GM19023 (cell line): Measurements from ENCODE around the gene RBM7.
A peak's percentile ranks its signal among the peaks of the same experiment; 100 is the strongest.

ENCODE experiments used
- ATAC-seq: cut with Tn5 transposase; IDR thresholded peaks from one replicate; pipeline ENCODE4 v1.9.1; 2021; ENCODE audit warnings: mild to moderate bottlenecking, moderate library complexity; ENCODE audit not compliant: unreplicated experiment

The RBM7 gene

GRCh38 chr11:114395736-114396135, 4.7 kb upstream of the RBM7 start:
- ATAC-seq, result no peak

GRCh38 chr11:114396916-114397315, 3.5 kb upstream of the RBM7 start:
- ATAC-seq, result no peak

- ATAC-seq, result no peak
These were observed 3.0 kb upstream of the RBM7 start for GRCh38 chr11:114397349-114397982.

- no peak for ATAC-seq
These were observed 2.1 kb upstream of the RBM7 start for GRCh38 chr11:114398303-114398920.

- ATAC-seq, result peak; percentile 39
These were observed 813 bp upstream of the RBM7 start for GRCh38 chr11:114399490-114400215.

- no peak for ATAC-seq
These were observed 403 bp downstream of the RBM7 start for GRCh38 chr11:114400915-114401223.

- ATAC-seq, result no peak
These were observed 845 bp downstream of the RBM7 start for GRCh38 chr11:114401311-114401710.

- no peak for ATAC-seq
These were observed 12.5 kb downstream of the RBM7 start for GRCh38 chr11:114412946-114413345.

- ATAC-seq, result no peak
These were observed 13.5 kb downstream of the RBM7 start for GRCh38 chr11:114413958-114414357.

GRCh38 chr11:114416441-114416961, 16.0 kb downstream of the RBM7 start:
- no peak for ATAC-seq

- no peak for ATAC-seq
These were observed 25.8 kb downstream of the RBM7 start for GRCh38 chr11:114426280-114426679.

GRCh38 chr11:114430290-114430689, 29.8 kb downstream of the RBM7 start:
- no peak for ATAC-seq

GRCh38 chr11:114432893-114433292, 32.4 kb downstream of the RBM7 start:
- no peak for ATAC-seq

GRCh38 chr11:114433376-114433775, 32.9 kb downstream of the RBM7 start:
- no peak for ATAC-seq

- ATAC-seq, result no peak
These were observed 37.8 kb downstream of the RBM7 start for GRCh38 chr11:114438303-114438702.

GRCh38 chr11:114439229-114440120, 39.0 kb downstream of the RBM7 start, which contains the start of gene REXO2:
TSS of gene REXO2 (plus strand) at chr11:114439467. CDS start at chr11:114439529, 62 bp downstream.
- ATAC-seq, result peak; percentile 100

- ATAC-seq, result no peak
These were observed 39.8 kb downstream of the RBM7 start for GRCh38 chr11:114440121-114440860.

- no peak for ATAC-seq
These were observed 40.7 kb downstream of the RBM7 start for GRCh38 chr11:114440971-114441763.

GRCh38 chr11:114441921-114442320, 41.5 kb downstream of the RBM7 start:
- ATAC-seq, result no peak
